Mammary epithelial cell (primary cell): ENCODE data around the gene TAOK2.

Source experiments
- EZH2 ChIP-seq: IDR thresholded peaks from 2 replicates; pipeline ENCODE4 v1.6.1; 2012; ENCODE audit warnings: low read length, inconsistent platforms, borderline replicate concordance
- TF ChIP-seq, protein P1 (sequence below), 2 donors: IDR thresholded peaks in 1 of 2; conservative IDR thresholded peaks in 1 of 2; 2 replicates each; pipeline ENCODE4 v1.5.1; 2011 to 2012; ENCODE audit warnings: inconsistent platforms in 2 of 2, low read length in 2 of 2, mild to moderate bottlenecking in 2 of 2, control low read depth in 1 of 2, low read depth in 1 of 2; ENCODE audit not compliant: insufficient read depth in 1 of 2; ENCODE audit errors: extremely low read depth in 1 of 2

GRCh38 chr16:29962344-29962994, 11.2 kb upstream of the TAOK2 start:
- TF ChIP-seq EZH2, result no peak
- TF ChIP-seq, protein P1, sequence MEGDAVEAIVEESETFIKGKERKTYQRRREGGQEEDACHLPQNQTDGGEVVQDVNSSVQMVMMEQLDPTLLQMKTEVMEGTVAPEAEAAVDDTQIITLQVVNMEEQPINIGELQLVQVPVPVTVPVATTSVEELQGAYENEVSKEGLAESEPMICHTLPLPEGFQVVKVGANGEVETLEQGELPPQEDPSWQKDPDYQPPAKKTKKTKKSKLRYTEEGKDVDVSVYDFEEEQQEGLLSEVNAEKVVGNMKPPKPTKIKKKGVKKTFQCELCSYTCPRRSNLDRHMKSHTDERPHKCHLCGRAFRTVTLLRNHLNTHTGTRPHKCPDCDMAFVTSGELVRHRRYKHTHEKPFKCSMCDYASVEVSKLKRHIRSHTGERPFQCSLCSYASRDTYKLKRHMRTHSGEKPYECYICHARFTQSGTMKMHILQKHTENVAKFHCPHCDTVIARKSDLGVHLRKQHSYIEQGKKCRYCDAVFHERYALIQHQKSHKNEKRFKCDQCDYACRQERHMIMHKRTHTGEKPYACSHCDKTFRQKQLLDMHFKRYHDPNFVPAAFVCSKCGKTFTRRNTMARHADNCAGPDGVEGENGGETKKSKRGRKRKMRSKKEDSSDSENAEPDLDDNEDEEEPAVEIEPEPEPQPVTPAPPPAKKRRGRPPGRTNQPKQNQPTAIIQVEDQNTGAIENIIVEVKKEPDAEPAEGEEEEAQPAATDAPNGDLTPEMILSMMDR (conservative IDR thresholded peaks at IDR 0.05 in 1 of 2, IDR thresholded peaks at IDR 0.05 in 1 of 2; ENCODE audit: extremely low read depth in 1 of 2, insufficient read depth in 1 of 2, low read depth in 1 of 2, low read length in 2 of 2), result no peak
